ENCODE results near the gene PTPRQ.

PTPRQ gene

DNA sequence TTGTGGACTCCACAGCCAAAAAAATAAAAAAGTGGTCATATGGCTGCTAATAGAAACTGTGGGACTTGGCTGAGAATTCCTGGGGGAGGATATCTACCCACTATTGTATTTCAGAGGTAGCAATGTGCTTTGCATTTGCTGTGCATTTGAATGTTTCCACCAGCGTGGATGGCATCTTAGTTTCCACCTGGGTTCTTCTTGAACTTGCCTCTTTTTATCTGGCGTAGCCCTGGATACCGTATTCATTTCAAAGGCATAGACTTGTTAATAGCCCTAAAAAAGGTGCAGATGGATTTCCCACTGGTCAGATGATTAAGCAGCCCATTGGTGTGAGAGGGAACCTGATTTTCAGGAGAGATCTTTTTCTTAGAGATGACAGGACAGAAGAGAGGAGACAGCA lies 270.8 kb downstream of the PTPRQ start:
- TF ChIP-seq, protein P1, sequence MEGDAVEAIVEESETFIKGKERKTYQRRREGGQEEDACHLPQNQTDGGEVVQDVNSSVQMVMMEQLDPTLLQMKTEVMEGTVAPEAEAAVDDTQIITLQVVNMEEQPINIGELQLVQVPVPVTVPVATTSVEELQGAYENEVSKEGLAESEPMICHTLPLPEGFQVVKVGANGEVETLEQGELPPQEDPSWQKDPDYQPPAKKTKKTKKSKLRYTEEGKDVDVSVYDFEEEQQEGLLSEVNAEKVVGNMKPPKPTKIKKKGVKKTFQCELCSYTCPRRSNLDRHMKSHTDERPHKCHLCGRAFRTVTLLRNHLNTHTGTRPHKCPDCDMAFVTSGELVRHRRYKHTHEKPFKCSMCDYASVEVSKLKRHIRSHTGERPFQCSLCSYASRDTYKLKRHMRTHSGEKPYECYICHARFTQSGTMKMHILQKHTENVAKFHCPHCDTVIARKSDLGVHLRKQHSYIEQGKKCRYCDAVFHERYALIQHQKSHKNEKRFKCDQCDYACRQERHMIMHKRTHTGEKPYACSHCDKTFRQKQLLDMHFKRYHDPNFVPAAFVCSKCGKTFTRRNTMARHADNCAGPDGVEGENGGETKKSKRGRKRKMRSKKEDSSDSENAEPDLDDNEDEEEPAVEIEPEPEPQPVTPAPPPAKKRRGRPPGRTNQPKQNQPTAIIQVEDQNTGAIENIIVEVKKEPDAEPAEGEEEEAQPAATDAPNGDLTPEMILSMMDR (IDR thresholded peaks at IDR 0.05; ENCODE audit: low read depth, low read length, missing control alignments) = no peak

DNA sequence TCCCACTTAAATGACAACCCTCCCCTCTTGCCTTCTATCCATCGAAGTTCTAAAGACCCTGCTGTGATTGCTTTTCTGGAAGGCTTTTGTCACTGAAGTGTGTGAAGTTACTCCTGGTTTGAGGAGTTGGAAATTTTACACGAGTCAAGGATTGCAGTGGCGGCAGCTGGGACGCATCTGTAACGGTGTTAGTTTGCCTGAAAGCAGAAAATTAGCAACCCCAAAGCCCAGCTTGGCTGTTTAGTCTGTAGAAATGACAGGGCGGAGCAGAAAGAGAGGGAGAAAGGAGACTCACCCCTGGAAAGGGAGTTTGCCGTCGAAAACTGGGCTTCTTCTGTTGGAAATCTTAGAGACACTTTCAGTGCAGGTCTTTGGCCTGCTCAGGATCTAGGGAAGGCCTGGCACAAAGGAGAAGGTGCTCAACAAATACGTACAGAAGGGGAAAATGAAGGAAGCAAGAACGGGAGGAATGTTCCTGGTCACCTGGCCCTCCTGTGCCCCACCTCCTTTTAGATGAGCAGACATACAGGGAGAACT lies 271.7 kb downstream of the PTPRQ start:
- DNase-seq (ENCODE audit: extremely low read depth, low read depth) = no peak
- H3K4me3 ChIP-seq (replicated peaks; ENCODE audit: low read depth, low read length) = no peak overlapping the region
- TF ChIP-seq, protein P1 (IDR thresholded peaks at IDR 0.05; ENCODE audit: low read depth, low read length, missing control alignments) = no peak

More for the DNA sequence above, 270.8 kb downstream of the PTPRQ start:
- no peak for DNase-seq (ENCODE audit: extremely low read depth, low read depth)
- H3K4me3 ChIP-seq (replicated peaks; ENCODE audit: low read depth, low read length) = no peak overlapping the region

DNA sequence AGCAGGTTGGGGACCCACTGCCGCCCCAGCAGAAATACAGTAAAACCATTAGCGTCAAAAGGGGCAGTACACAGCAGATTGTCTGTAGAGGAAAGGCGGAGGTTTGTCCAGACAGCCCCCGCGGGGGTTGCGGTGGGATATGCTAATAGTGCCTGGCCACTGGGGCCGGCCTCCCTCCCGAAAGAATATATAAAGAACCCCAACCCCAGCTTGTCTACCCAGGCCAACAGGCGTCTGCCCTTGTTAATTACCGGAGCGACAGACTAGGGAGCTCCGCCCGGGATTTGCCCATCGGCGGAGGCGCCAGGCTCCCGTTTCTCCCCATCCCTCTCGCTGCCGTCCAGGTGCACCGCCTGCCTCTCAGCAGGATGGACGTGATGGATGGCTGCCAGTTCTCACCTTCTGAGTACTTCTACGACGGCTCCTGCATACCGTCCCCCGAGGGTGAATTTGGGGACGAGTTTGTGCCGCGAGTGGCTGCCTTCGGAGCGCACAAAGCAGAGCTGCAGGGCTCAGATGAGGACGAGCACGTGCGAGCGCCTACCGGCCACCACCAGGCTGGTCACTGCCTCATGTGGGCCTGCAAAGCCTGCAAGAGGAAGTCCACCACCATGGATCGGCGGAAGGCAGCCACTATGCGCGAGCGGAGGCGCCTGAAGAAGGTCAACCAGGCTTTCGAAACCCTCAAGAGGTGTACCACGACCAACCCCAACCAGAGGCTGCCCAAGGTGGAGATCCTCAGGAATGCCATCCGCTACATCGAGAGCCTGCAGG lies 272.8 kb downstream of the PTPRQ start, which contains the start of gene MYF5:
Gene MYF5, plus strand, starts transcription at position 217 of the 774 bp plus-strand sequence. Its CDS starts 152 bp downstream, at position 369.
- TF ChIP-seq, protein P1 (IDR thresholded peaks at IDR 0.05; ENCODE audit: low read depth, low read length, missing control alignments) = no peak
- DNase-seq (ENCODE audit: extremely low read depth, low read depth) = no peak
- no peak within 1 kb of the TSS for H3K4me3 ChIP-seq (replicated peaks; ENCODE audit: low read depth, low read length)

DNA sequence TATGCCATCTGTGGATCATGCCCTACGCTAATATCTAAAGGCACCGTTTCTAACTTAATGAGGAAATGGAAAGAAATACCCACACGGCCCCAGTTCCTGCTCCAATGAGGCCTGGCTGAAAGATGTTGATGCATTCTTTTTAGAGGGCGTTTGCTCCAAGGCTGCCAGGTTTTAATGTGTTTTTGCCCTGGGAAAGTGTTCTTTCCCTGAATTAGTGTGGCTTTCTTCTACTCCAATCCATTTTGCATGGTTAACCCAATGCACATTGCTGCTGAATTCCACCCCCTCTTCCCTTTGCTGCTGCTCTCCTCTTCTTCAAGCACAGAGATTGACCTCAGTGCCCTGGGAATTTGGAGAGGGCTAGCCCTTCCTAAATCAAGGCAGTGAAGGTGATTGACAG lies 273.8 kb downstream of the PTPRQ start:
- TF ChIP-seq, protein P1 (IDR thresholded peaks at IDR 0.05; ENCODE audit: low read depth, low read length, missing control alignments) = no peak
- no peak for DNase-seq (ENCODE audit: extremely low read depth, low read depth)

DNA sequence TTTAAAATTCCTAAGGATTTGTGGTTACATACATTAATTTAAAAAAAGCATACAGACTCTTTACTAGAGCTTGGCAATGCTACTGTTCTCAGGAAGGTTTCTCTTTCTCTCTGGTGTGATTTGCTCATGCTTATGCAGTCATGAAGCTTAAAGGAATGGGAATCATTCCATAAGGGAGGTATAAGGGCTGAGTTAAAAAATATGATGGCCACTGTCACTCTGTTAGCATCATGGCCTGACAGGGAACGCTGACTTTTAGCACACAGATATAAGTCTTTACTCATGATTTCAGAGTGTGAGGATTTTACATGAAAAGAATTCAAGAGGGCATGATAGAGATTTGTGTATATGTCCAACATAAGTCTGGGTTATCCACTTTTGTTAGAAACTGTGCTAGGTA lies 276.5 kb downstream of the PTPRQ start:
- no peak for DNase-seq (ENCODE audit: extremely low read depth, low read depth)
- no peak overlapping the region for H3K4me3 ChIP-seq (replicated peaks; ENCODE audit: low read depth, low read length)
- TF ChIP-seq, protein P1 (IDR thresholded peaks at IDR 0.05; ENCODE audit: low read depth, low read length, missing control alignments) = no peak

More for the DNA sequence above, 273.8 kb downstream of the PTPRQ start:
- no peak overlapping the region for H3K4me3 ChIP-seq (replicated peaks; ENCODE audit: low read depth, low read length)

DNA sequence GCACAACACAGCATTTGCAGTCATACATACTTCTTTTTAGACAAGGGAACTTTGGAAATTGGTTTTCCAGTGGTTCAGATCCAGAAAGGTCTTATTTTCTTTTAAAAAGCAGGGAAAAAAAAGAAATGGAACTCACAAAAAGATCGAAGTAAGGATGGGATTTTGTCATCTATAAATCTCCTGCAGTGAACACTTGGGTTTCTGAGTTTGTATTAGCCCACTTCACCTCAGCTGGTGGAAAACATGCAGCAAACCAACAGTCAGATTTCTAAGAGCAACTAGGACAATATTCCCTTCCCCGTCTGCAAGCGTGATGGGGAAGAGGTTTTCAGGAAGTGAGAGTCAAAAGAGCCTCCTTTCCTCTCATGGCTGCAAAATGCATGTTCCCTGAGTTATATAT lies 277.3 kb downstream of the PTPRQ start:
- H3K4me3 ChIP-seq (replicated peaks; ENCODE audit: low read depth, low read length) = no peak overlapping the region
- TF ChIP-seq, protein P1 (IDR thresholded peaks at IDR 0.05; ENCODE audit: low read depth, low read length, missing control alignments) = no peak
- DNase-seq (ENCODE audit: extremely low read depth, low read depth) = no peak
